Gastroesophageal sphincter (tissue), 4 donors: ENCODE results near the gene RANBP1. TPM values are rescaled to one million over a fixed set of nuclear protein-coding genes. Genes with fewer than 3 reads are reported as not detected.

ENCODE experiments used
- ATAC-seq: fragments of 150-250 bp; one replicate; pipeline ENCODE4 v1.9.1; 2016; ENCODE audit warnings: mild to moderate bottlenecking, moderate library complexity
- H3K27ac ChIP-seq, 4 donors: fragments of 200-600 bp; sonication (generic) in 3 of 4; 1 replicate in 3 of 4; 2 replicates in 1 of 4; pipeline ENCODE4 v1.5.1; 2016 to 2019
- H3K27me3 ChIP-seq: fragments of 200-600 bp; sonication (generic); one replicate; pipeline ENCODE4 v1.5.1; 2019
- H3K36me3 ChIP-seq, 2 donors: fragments of 200-600 bp; sonication (generic); one replicate each; pipeline ENCODE4 v1.5.1; 2019; ENCODE audit warnings: control low read depth in 1 of 2
- H3K4me1 ChIP-seq, 3 donors: fragments of 200-600 bp; sonication (generic); 1 replicate in 2 of 3; 2 replicates in 1 of 3; pipeline ENCODE4 v1.5.1; 2016 to 2019; ENCODE audit warnings: control low read depth in 2 of 3
- H3K4me3 ChIP-seq, 2 donors: fragments of 200-600 bp; sonication (generic); one replicate each; pipeline ENCODE4 v1.5.1; 2019; ENCODE audit warnings: mild to moderate bottlenecking in 1 of 2, moderate library complexity in 1 of 2
- H3K9me3 ChIP-seq, 3 donors: fragments of 200-600 bp; sonication (generic); one replicate each; pipeline ENCODE4 v1.5.1; 2017 to 2019; ENCODE audit warnings: control low read depth in 2 of 3
- EP300 ChIP-seq: sonication (generic); formaldehyde crosslinking; IDR thresholded peaks from one replicate; pipeline ENCODE4 v1.6.1; 2017; ENCODE audit warnings: antibody characterized with exemption, mild to moderate bottlenecking
- POLR2A ChIP-seq, 2 donors: fragments of 450-650 bp; IDR thresholded peaks; one replicate each; pipeline ENCODE4 v1.6.1; 2017; ENCODE audit warnings: antibody characterized with exemption in 2 of 2, mild to moderate bottlenecking in 2 of 2, moderate library complexity in 1 of 2
- POLR2AphosphoS5 ChIP-seq: sonication (generic); formaldehyde crosslinking; IDR thresholded peaks from one replicate; pipeline ENCODE4 v1.6.1; 2017; ENCODE audit warnings: antibody characterized with exemption
- WGBS, 2 donors: methylation state at CpG; one replicate each; pipeline ENCODE4 v1.1.5; 2018; ENCODE audit warnings: low coverage in 1 of 2; 5-methylcytosine and 5-hydroxymethylcytosine counted together
- total RNA-seq, 4 donors: library from RNA; depleted of rRNA; stranded (reverse); fragments of >200 nt; gene quantifications; one replicate each; pipeline ENCODE4 v1.1.0, GENCODE V29; 2016
- TF ChIP-seq, protein P1 (sequence below), 4 experiments: fragments of 200-600 bp in 2 of 4; fragments of 450-650 bp in 2 of 4; sonication (generic) in 1 of 4; IDR thresholded peaks; one replicate each; pipeline ENCODE4 v1.5.1; 2017 to 2019; ENCODE audit warnings: antibody characterized with exemption in 4 of 4, mild to moderate bottlenecking in 2 of 4, moderate library complexity in 2 of 4

Gene RANBP1
- total RNA-seq, 4 donors from 2014 or later = 115 to 162 (median 158) TPM

DNA sequence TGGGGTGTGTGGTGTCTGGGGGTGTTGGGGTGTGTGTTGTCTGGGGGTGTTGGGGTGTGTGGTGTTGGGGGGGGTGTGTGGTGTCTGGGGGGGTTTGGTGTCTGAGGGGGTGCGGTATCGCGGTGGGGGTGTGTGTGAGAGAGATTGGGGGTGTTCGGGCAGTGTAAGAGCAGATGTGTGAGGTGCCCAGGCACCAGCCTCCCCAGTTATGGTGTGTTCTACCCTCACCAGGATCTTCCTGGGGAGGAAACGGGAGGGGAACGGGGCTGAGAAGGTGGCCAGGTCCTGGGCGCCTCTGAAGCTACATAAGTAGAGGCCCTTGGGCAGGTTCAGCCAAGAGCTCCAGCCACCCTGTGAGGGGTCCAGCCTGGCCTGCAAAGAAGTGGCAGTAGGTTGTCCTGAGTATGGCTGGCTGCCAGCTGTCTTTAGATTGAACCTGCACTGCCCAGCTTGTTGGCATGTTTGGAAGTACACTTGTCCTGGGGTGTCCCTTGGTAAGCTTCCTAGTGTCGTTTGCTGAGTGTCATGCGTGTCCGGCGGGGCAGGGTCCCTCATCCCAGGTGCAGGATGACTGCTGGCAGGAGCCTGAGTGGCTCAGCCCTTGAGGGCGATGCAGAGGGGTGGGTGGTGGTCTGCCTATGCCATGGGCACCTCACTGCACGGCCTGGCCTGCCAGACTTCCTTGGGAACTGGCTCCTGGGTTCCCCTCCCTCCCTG, 7.6 kb downstream of the RANBP1 start:
- H3K9me3 ChIP-seq = no peaks in the 10 kb centered on the region
- H3K27me3 ChIP-seq = no peaks in the 10 kb centered on the region
- no peak overlapping the region for H3K4me3 ChIP-seq
- H3K36me3 ChIP-seq = peaks cover 0 to 85% of the 10 kb centered on the region in 2 donors
- WGBS, 2 donors = 80 to 84% methylated on average over 1 to 3 of the region's 13 CpGs
- no peak overlapping the region for H3K27ac ChIP-seq
- no peak for ATAC-seq
- TF ChIP-seq POLR2AphosphoS5 (no peak), EP300 (no peak), POLR2A (IDR thresholded peaks at IDR 0.05) (no peak)
- TF ChIP-seq, protein P1, sequence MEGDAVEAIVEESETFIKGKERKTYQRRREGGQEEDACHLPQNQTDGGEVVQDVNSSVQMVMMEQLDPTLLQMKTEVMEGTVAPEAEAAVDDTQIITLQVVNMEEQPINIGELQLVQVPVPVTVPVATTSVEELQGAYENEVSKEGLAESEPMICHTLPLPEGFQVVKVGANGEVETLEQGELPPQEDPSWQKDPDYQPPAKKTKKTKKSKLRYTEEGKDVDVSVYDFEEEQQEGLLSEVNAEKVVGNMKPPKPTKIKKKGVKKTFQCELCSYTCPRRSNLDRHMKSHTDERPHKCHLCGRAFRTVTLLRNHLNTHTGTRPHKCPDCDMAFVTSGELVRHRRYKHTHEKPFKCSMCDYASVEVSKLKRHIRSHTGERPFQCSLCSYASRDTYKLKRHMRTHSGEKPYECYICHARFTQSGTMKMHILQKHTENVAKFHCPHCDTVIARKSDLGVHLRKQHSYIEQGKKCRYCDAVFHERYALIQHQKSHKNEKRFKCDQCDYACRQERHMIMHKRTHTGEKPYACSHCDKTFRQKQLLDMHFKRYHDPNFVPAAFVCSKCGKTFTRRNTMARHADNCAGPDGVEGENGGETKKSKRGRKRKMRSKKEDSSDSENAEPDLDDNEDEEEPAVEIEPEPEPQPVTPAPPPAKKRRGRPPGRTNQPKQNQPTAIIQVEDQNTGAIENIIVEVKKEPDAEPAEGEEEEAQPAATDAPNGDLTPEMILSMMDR (IDR thresholded peaks at IDR 0.05) = no peak
- H3K4me1 ChIP-seq = peaks cover 0 to 39% (median 5%) of the 10 kb centered on the region in 3 donors

DNA sequence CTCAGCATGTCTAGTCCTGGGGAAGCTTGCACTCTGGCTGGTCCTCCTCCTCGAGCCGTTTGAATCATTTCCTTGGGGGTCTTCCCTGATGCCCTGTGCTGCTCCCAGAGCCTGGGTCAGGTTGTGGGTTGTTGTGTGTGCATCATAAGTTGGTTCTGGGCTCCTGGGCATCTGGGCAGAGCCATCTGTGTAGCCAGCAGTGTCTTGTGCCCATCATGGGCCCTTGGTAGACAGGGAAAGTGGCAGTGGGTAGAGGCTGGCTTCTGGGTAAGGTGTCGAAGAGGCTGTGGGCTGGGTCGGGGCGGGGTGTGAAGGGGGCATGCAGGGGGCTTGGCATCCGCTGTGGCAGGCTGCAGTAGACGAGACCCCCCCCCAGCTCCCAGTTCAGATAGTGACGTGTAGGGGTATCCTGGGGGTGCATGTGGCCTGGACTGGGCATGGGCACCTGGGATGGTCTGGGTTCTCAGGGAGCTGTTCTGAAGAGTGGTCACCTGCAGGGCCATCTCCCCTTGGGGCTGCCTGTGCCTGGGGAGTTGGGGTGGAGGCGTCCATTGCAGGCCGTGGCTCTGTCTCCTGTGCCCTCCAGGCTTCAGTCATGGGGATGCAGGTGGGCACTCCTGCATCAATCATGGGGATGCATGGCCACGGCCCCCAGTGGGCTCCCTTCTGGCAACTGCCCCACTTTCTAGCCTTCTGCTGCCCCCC, 8.3 kb downstream of the RANBP1 start:
- WGBS, 2 donors = 60 to 83% methylated on average over 1 of the region's 11 CpGs
- H3K4me3 ChIP-seq = no peak overlapping the region
- no peak overlapping the region for H3K27ac ChIP-seq
- no peaks in the 10 kb centered on the region for H3K9me3 ChIP-seq
- no peaks in the 10 kb centered on the region for H3K27me3 ChIP-seq
- TF ChIP-seq, protein P1 (IDR thresholded peaks at IDR 0.05) = no peak
- TF ChIP-seq POLR2AphosphoS5 = no peak
- TF ChIP-seq EP300 = no peak
- peaks cover 0 to 32% (median 0%) of the 10 kb centered on the region in 3 donors for H3K4me1 ChIP-seq
- H3K36me3 ChIP-seq = peaks cover 0 to 82% of the 10 kb centered on the region in 2 donors
- ATAC-seq = no peak

DNA sequence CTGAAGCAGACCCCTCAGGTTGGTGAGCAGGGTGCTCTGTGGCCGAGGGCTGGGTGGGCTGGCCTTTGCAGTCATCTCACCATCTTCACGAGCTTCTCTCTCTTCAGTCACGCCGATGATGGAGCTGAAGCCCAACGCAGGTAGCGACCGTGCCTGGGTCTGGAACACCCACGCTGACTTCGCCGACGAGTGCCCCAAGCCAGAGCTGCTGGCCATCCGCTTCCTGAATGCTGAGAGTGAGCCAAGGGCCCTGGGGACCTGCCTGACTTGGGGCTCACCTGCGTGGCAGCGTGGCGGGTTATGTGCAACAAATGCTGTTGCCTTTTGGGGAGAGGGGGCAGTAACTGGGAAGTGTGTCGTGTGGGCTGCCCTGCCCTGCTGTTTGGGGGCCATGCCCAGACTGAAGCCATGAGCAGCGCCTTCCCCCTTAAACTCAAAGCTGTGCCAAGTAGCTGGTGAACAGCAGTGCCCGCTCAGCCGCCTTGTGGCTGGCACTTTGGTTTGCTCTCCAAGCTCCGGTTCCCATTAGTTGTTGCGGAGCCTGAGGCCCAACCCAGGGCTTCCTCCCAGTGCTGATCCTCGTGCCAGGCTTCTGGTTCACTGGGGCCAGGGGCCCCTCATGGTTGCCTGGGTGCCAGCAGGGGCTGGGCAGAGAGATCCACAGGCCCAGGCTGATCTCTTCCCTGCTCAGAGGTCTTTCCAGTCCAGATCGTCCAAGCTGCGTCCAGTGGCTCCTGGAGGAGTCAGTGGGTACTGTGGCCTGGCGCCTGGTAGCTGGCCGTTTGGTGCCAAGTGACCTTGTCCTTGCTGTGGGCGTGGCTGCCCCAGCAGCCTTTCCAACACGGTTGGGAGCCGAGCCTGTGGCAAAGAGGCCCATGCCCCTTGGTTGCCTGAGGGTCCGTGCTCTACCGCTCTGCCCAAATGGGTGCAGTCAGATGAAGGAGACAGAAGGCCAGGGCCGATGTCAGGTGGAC, 9.6 kb downstream of the RANBP1 start:
- TF ChIP-seq, protein P1 (IDR thresholded peaks at IDR 0.05) = no peak
- TF ChIP-seq POLR2A (IDR thresholded peaks at IDR 0.05) (no peak), EP300 (no peak), POLR2AphosphoS5 (no peak)
- Histone ChIP-seq H3K27me3 (no peaks in the 10 kb centered on the region), H3K36me3 (peaks cover 0 to 70% of the 10 kb centered on the region in 2 donors), H3K4me3 (no peak overlapping the region), H3K9me3 (no peaks in the 10 kb centered on the region), H3K27ac (no peak overlapping the region), H3K4me1 (peaks cover 0 to 24% (median 0%) of the 10 kb centered on the region in 3 donors)
- no peak for ATAC-seq
- no CpG with 5 or more reads among the region's 32 CpGs for WGBS, 2 donors

DNA sequence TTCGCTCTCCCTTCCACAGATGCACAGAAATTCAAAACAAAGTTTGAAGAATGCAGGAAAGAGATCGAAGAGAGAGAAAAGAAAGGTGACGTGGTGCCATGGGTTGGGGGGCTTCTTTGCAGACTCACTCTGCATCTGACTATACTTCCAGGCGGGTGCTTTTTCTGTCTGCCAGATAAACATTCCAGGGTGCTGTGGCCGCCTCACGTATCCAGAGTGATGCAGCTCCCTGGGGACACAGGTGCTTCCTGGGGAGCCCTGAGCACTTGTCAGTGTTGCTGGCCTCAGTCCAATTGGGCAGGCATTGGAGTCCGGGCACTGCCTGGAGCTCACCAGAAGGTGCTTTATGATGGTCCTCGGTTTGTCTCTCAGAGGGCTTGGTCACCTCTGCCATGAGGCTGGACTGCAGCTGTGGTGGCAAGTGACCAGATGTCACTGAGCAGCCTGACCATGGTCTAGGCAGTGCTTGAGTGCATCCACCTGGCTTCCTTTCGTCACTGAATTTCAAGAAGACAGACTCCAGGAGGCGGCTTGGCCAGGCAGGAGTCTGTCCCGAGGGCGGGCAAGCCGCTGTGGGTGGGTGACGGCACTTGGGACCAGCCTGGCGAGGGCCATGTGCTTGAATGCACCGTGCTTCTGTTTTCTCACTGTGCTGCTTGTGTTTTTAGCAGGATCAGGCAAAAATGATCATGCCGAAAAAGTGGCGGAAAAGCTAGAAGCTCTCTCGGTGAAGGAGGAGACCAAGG, 10.6 kb downstream of the RANBP1 start:
- TF ChIP-seq EP300 = no peak
- no peak for TF ChIP-seq POLR2A (IDR thresholded peaks at IDR 0.05)
- TF ChIP-seq, protein P1 (IDR thresholded peaks at IDR 0.05) = no peak
- TF ChIP-seq POLR2AphosphoS5 = no peak
- WGBS, 2 donors = 76 to 81% methylated on average over 6 to 9 of the region's 19 CpGs

More for the DNA sequence above, 10.6 kb downstream of the RANBP1 start:
- H3K27ac ChIP-seq = no peak overlapping the region
- ATAC-seq = no peak
- peaks cover 0 to 19% (median 0%) of the 10 kb centered on the region in 3 donors for H3K4me1 ChIP-seq
- H3K27me3 ChIP-seq = no peaks in the 10 kb centered on the region
- H3K9me3 ChIP-seq = no peaks in the 10 kb centered on the region
- H3K36me3 ChIP-seq = peaks cover 0 to 60% of the 10 kb centered on the region in 2 donors
- H3K4me3 ChIP-seq = no peak overlapping the region
